Mesendoderm (in vitro differentiated cells): ENCODE measurements around the gene PADI1. TPM values are rescaled to one million over a fixed set of nuclear protein-coding genes. Genes with fewer than 3 reads are reported as not detected.

Source experiments
- DNase-seq: peaks from one replicate; pipeline ENCODE4 v3.0.0; 2013
- H2AK5ac ChIP-seq: 2 replicates; pipeline ENCODE4 v1.6.1; 2013; ENCODE audit warnings: low read length, inconsistent platforms
- H2BK120ac ChIP-seq: 2 replicates; pipeline ENCODE4 v1.6.1; 2013; ENCODE audit warnings: low read depth, mild to moderate bottlenecking, low read length, moderate library complexity, mixed read lengths
- H2BK15ac ChIP-seq: replicated peaks from 2 replicates; pipeline ENCODE4 v1.6.1; 2013; ENCODE audit warnings: low read depth, mild to moderate bottlenecking, moderate library complexity
- H2BK5ac ChIP-seq: 2 replicates; pipeline ENCODE4 v1.6.1; 2013; ENCODE audit warnings: low read length, inconsistent platforms
- H3K18ac ChIP-seq: 2 replicates; pipeline ENCODE4 v1.6.1; 2013; ENCODE audit warnings: mild to moderate bottlenecking, low read length, mixed read lengths
- H3K23ac ChIP-seq: one replicate; pipeline ENCODE4 v1.6.1; 2013; ENCODE audit warnings: low read length
- H3K27ac ChIP-seq: 2 replicates; pipeline ENCODE4 v1.5.1; 2013; ENCODE audit warnings: low read depth, mild to moderate bottlenecking, inconsistent platforms, low read length, moderate library complexity
- H3K27me3 ChIP-seq: 2 replicates; pipeline ENCODE4 v1.6.1; 2013; ENCODE audit warnings: low read length, control low read depth, mild to moderate bottlenecking, inconsistent platforms; ENCODE audit not compliant: insufficient read depth, poor library complexity
- H3K36me3 ChIP-seq: 2 replicates; pipeline ENCODE4 v1.6.1; 2013; ENCODE audit warnings: low read length, inconsistent platforms; ENCODE audit not compliant: control insufficient read depth, insufficient read depth
- H3K4ac ChIP-seq: one replicate; pipeline ENCODE4 v1.6.1; 2013; ENCODE audit warnings: low read depth, mild to moderate bottlenecking, low read length, moderate library complexity
- H3K4me1 ChIP-seq: 2 replicates; pipeline ENCODE4 v1.6.1; 2013; ENCODE audit warnings: low read depth, low read length, inconsistent platforms; ENCODE audit not compliant: control insufficient read depth
- H3K4me2 ChIP-seq: 2 replicates; pipeline ENCODE4 v1.6.1; 2013; ENCODE audit warnings: low read length
- H3K4me3 ChIP-seq: 2 replicates; pipeline ENCODE4 v1.5.1; 2013; ENCODE audit warnings: mild to moderate bottlenecking, low read length
- H3K56ac ChIP-seq: one replicate; pipeline ENCODE4 v1.6.1; 2013; ENCODE audit warnings: low read length
- H3K79me1 ChIP-seq: 2 replicates; pipeline ENCODE4 v1.6.1; 2013; ENCODE audit warnings: low read length, inconsistent platforms
- H3K79me2 ChIP-seq: 2 replicates; pipeline ENCODE4 v1.6.1; 2013; ENCODE audit warnings: mild to moderate bottlenecking, low read length; ENCODE audit not compliant: control insufficient read depth, insufficient read depth
- H3K9ac ChIP-seq: 2 replicates; pipeline ENCODE4 v1.6.1; 2013; ENCODE audit warnings: low read length, inconsistent platforms
- H4K5ac ChIP-seq: one replicate; pipeline ENCODE4 v1.6.1; 2013; ENCODE audit warnings: low read length
- H4K8ac ChIP-seq: one replicate; pipeline ENCODE4 v1.6.1; 2013; ENCODE audit warnings: low read depth, mild to moderate bottlenecking, control low read depth, low read length, moderate library complexity
- WGBS: extraction: QIAGEN DNeasy Blood & Tissue Kit; methylation state at CpG from one replicate; pipeline ENCODE4 v1.1.7; 2013; ENCODE audit warnings: low lambda C conversion rate, missing lambda C conversion rate; ENCODE audit not compliant: insufficient coverage; ENCODE audit errors: extremely low coverage; 5-methylcytosine and 5-hydroxymethylcytosine counted together
- small RNA-seq: library from polyadenylated mRNA; stranded (forward); fragments of <200 nt; extraction: miRNeasy Mini kit (QIAGEN cat#:217004); gene quantifications from one replicate; pipeline ENCODE3, GENCODE V24; 2013; ENCODE audit not compliant: insufficient read depth

The PADI1 gene

GRCh38 chr1:17295292-17295691, 90.4 kb downstream of the PADI1 start:
- Histone ChIP-seq H3K23ac (no peak overlapping the region), H3K79me1 (no peaks in the 10 kb centered on the region), H4K5ac (no peak overlapping the region), H3K27ac (no peak overlapping the region), H3K36me3 (no peaks in the 10 kb centered on the region), H3K79me2 (no peaks in the 10 kb centered on the region), H3K4me3 (no peak overlapping the region), H2BK5ac (no peak overlapping the region), H2AK5ac (no peak overlapping the region), H3K56ac (no peak overlapping the region), H3K4ac (no peak overlapping the region), H2BK120ac (no peak overlapping the region), H4K8ac (no peak overlapping the region), H3K4me1 (no peaks in the 10 kb centered on the region), H3K9ac (no peak overlapping the region), H3K18ac (no peak overlapping the region), H3K27me3 (no peaks in the 10 kb centered on the region), H2BK15ac (no peak overlapping the region), H3K4me2 (no peak overlapping the region)
- no peak for DNase-seq
- no CpG with 5 or more reads among the region's 4 CpGs for WGBS

Small RNA genes lying within 50 kb of the gene (small RNA-seq; reads per million reads assigned to genes)
- not detected for gene MIR3972
